Neural cell (in vitro differentiated cells): ENCODE data around the gene NRF1. TPM values are rescaled to one million over a fixed set of nuclear protein-coding genes. Genes with fewer than 3 reads are reported as not detected.

Experiments
- H2AFZ ChIP-seq: fragments of 200-600, 300-800 bp; sonication (generic), shearing (Covaris generic); 2 replicates; pipeline ENCODE4 v1.6.0; 2014; ENCODE audit warnings: low read depth, mild to moderate bottlenecking, antibody characterized with exemption, low read length, moderate library complexity
- H3F3A ChIP-seq: fragments of 200-600 bp; shearing (Covaris generic); 2 replicates; pipeline ENCODE4 v1.6.1; 2016; ENCODE audit warnings: mild to moderate bottlenecking, moderate library complexity, mixed read lengths, antibody characterized with exemption, low read length; ENCODE audit not compliant: insufficient read depth, poor library complexity, severe bottlenecking
- H3K27ac ChIP-seq: fragments of 200-600, 300-800 bp; sonication (generic), shearing (Covaris generic); 2 replicates; pipeline ENCODE4 v1.5.1; 2014; ENCODE audit warnings: mild to moderate bottlenecking, low read length, moderate library complexity
- H3K27me3 ChIP-seq: fragments of 300-800, 200-600 bp; sonication (generic), shearing (Covaris generic); 2 replicates; pipeline ENCODE4 v1.6.0; 2014; ENCODE audit warnings: mild to moderate bottlenecking, low read depth, low read length, moderate library complexity; ENCODE audit not compliant: insufficient read depth
- H3K36me3 ChIP-seq: fragments of 300-800, 200-600 bp; sonication (generic), shearing (Covaris generic); 2 replicates; pipeline ENCODE4 v1.5.1; 2014; ENCODE audit warnings: mild to moderate bottlenecking, antibody characterized with exemption, low read length, moderate library complexity; ENCODE audit not compliant: insufficient read depth
- H3K4me2 ChIP-seq: fragments of 300-800, 200-600 bp; sonication (generic), shearing (Covaris generic); 2 replicates; pipeline ENCODE4 v1.6.0; 2014; ENCODE audit warnings: mild to moderate bottlenecking, low read length
- H3K4me3 ChIP-seq: fragments of 300-800, 200-600 bp; sonication (generic), shearing (Covaris generic); 2 replicates; pipeline ENCODE4 v1.5.1; 2014; ENCODE audit warnings: mild to moderate bottlenecking, low read length, moderate library complexity
- H3K79me2 ChIP-seq: fragments of 200-600 bp; shearing (Covaris generic); replicated peaks from 2 replicates; pipeline ENCODE4 v1.6.0; 2014; ENCODE audit warnings: mild to moderate bottlenecking, low read length, moderate library complexity; ENCODE audit not compliant: insufficient read depth
- H3K9ac ChIP-seq: fragments of 300-800, 200-600 bp; sonication (generic), shearing (Covaris generic); 2 replicates; pipeline ENCODE4 v1.6.1; 2016; ENCODE audit warnings: mild to moderate bottlenecking, low read length, mixed read lengths
- H3K9me2 ChIP-seq: fragments of 200-600 bp; shearing (Covaris generic); 2 replicates; pipeline ENCODE4 v1.6.1; 2016; ENCODE audit warnings: mild to moderate bottlenecking, low read length, mixed read lengths; ENCODE audit not compliant: insufficient read depth
- H3K9me3 ChIP-seq: fragments of 200-600, 300-800 bp; sonication (generic), shearing (Covaris generic); 2 replicates; pipeline ENCODE4 v1.6.1; 2016; ENCODE audit warnings: mild to moderate bottlenecking, mixed run types, low read length, moderate library complexity, mixed read lengths
- H4K20me1 ChIP-seq: fragments of 200-600 bp; shearing (Covaris generic); 2 replicates; pipeline ENCODE4 v1.6.1; 2016; ENCODE audit warnings: mild to moderate bottlenecking, mixed run types; ENCODE audit not compliant: insufficient read depth
- CTCF ChIP-seq: fragments of 450-650 bp; IDR thresholded peaks from 2 replicates; pipeline ENCODE4 v1.5.1; 2014; ENCODE audit warnings: antibody characterized with exemption, mild to moderate bottlenecking, moderate library complexity; ENCODE audit not compliant: poor library complexity, severe bottlenecking
- EP300 ChIP-seq: fragments of 450-650 bp; conservative IDR thresholded peaks from 2 replicates; pipeline ENCODE4 v1.6.1; 2014; ENCODE audit warnings: antibody characterized with exemption, mild to moderate bottlenecking, moderate library complexity; ENCODE audit not compliant: poor library complexity, severe bottlenecking
- EZH2 ChIP-seq: fragments of 200-600, 300-800 bp; shearing (Covaris generic), sonication (generic); IDR thresholded peaks from 2 replicates; pipeline ENCODE4 v1.6.1; 2014; ENCODE audit warnings: antibody characterized with exemption, low read length, borderline replicate concordance, mild to moderate bottlenecking; ENCODE audit not compliant: insufficient read depth, poor library complexity, severe bottlenecking
- MXI1 ChIP-seq: fragments of 450-650 bp; conservative IDR thresholded peaks from 2 replicates; pipeline ENCODE4 v1.6.1; 2014; ENCODE audit warnings: antibody characterized with exemption, mild to moderate bottlenecking; ENCODE audit not compliant: poor library complexity, severe bottlenecking
- POLR2AphosphoS5 ChIP-seq: IDR thresholded peaks from 2 replicates; pipeline ENCODE4 v1.6.1; 2012
- RAD21 ChIP-seq: fragments of 450-650 bp; conservative IDR thresholded peaks from 2 replicates; pipeline ENCODE4 v1.6.1; 2014; ENCODE audit warnings: antibody characterized with exemption, mild to moderate bottlenecking, moderate library complexity
- REST ChIP-seq: IDR thresholded peaks from 2 replicates; pipeline ENCODE4 v1.6.1; 2012; ENCODE audit warnings: borderline replicate concordance
- SMC3 ChIP-seq: fragments of 450-650 bp; conservative IDR thresholded peaks from 2 replicates; pipeline ENCODE4 v1.6.1; 2014; ENCODE audit warnings: antibody characterized with exemption, mild to moderate bottlenecking, moderate library complexity; ENCODE audit not compliant: poor library complexity
- TAF1 ChIP-seq: IDR thresholded peaks from 2 replicates; pipeline ENCODE4 v1.6.1; 2012; ENCODE audit warnings: low read depth
- polyA plus RNA-seq: library from polyadenylated mRNA; depleted of rRNA; stranded (reverse); fragments of >200 nt; gene quantifications from 2 replicates; pipeline ENCODE4 v1.2.3, GENCODE V29; 2014

Gene NRF1
- polyA plus RNA-seq, 1 donor from 2014 or later: 13.2 TPM

- H3K4me2 ChIP-seq: no peak overlapping the region
These were observed 77.1 kb downstream of the NRF1 start for GRCh38 chr7:129688503-129689222.

More at GRCh38 chr7:129688503-129689222, 77.1 kb downstream of the NRF1 start:
- Histone ChIP-seq H3K36me3 (no peaks in the 10 kb centered on the region), H3K27me3 (no peaks in the 10 kb centered on the region), H3K9me3 (no peaks in the 10 kb centered on the region), H3K9me2 (no peaks in the 10 kb centered on the region), H3K9ac (no peak overlapping the region), H3K27ac (no peak overlapping the region), H2AFZ (no peak overlapping the region), H3K79me2 (no peaks in the 10 kb centered on the region), H3F3A (no peaks in the 10 kb centered on the region), H3K4me3 (no peak overlapping the region), H4K20me1 (no peaks in the 10 kb centered on the region)
- no peak for TF ChIP-seq REST
- no peak for TF ChIP-seq RAD21
- no peak for TF ChIP-seq SMC3
- TF ChIP-seq EZH2: no peak
- TF ChIP-seq EP300: no peak
- no peak for TF ChIP-seq CTCF
- TF ChIP-seq MXI1: no peak
- TF ChIP-seq TAF1: no peak
- TF ChIP-seq POLR2AphosphoS5: no peak
